ENCODE data around the gene MTF2.

DNA sequence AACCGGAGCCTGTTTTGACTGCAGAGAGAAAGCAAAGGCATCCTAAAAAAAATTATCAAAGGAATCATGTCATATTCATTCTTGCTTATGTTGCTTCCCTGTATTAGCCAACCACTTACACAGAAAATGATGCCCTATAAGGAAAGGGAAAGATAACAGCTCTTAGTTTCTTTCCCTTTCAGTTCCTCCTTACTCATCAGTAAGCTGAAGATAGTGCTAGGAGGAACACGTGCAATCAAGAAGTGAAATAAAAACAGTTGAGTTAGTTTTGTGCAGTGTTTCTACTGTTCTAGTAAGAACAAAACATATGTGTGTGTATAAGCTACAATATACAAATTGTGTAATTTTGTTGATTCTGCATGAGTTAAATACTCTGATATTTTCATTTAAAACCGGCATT lies 45.3 kb upstream of the MTF2 start:
- no peak for TF ChIP-seq EZH2phosphoT487 (IDR thresholded peaks at IDR 0.05; ENCODE audit: low read length)
- TF ChIP-seq, protein P1, sequence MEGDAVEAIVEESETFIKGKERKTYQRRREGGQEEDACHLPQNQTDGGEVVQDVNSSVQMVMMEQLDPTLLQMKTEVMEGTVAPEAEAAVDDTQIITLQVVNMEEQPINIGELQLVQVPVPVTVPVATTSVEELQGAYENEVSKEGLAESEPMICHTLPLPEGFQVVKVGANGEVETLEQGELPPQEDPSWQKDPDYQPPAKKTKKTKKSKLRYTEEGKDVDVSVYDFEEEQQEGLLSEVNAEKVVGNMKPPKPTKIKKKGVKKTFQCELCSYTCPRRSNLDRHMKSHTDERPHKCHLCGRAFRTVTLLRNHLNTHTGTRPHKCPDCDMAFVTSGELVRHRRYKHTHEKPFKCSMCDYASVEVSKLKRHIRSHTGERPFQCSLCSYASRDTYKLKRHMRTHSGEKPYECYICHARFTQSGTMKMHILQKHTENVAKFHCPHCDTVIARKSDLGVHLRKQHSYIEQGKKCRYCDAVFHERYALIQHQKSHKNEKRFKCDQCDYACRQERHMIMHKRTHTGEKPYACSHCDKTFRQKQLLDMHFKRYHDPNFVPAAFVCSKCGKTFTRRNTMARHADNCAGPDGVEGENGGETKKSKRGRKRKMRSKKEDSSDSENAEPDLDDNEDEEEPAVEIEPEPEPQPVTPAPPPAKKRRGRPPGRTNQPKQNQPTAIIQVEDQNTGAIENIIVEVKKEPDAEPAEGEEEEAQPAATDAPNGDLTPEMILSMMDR (IDR thresholded peaks at IDR 0.05; ENCODE audit: low read length): no peak
- TF ChIP-seq EZH2 (optimal IDR thresholded peaks at IDR 0.05; ENCODE audit: low read depth, low read length): no peak

All from MM.1S (cell line).